Mammary epithelial cell (primary cell): ENCODE measurements around the gene FAM124B.

Experiments
- CTCF ChIP-seq, 2 donors: IDR thresholded peaks in 1 of 2; conservative IDR thresholded peaks in 1 of 2; 2 replicates each; pipeline ENCODE4 v1.5.1; 2011 to 2012; ENCODE audit warnings: inconsistent platforms in 2 of 2, low read length in 2 of 2, mild to moderate bottlenecking in 2 of 2, control low read depth in 1 of 2, low read depth in 1 of 2; ENCODE audit not compliant: insufficient read depth in 1 of 2; ENCODE audit errors: extremely low read depth in 1 of 2
- EZH2 ChIP-seq: IDR thresholded peaks from 2 replicates; pipeline ENCODE4 v1.6.1; 2012; ENCODE audit warnings: low read length, inconsistent platforms, borderline replicate concordance

DNA sequence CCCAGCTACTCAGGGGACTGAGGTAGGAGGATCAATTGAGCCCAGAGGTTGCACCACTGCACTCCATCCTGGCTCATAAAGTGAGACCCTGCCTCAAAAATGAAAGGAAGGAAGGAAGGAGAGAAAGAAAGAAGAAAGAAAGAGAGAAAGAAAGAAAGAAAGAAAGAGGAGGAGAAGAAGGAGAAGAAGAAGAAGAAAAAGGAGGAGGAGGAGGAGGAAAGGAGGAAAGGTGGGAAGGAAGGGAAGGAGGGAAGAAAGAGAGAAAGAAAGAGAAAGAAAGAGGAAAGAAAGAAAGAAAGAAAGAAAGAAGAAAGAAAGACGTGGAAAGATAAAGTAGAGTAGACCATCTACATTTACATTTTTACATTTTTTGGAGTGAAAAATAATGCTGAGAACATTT is 39.8 kb downstream of the FAM124B start:
- no peak for TF ChIP-seq EZH2
- no peak for TF ChIP-seq CTCF (conservative IDR thresholded peaks at IDR 0.05 in 1 of 2, IDR thresholded peaks at IDR 0.05 in 1 of 2; ENCODE audit: extremely low read depth in 1 of 2, insufficient read depth in 1 of 2, low read depth in 1 of 2, low read length in 2 of 2)
